Amniotic epithelial cell (primary cell): ENCODE results near the gene GYPC.
"Not testable (repeated sequence)": the region's sequence is repeated elsewhere in the genome, so short reads cannot be mapped to it uniquely, and the experiment has no call there.

ENCODE experiments used
- DNase-seq: peaks from one replicate; pipeline ENCODE4 v3.0.0-alpha.2; 2010; ENCODE audit warnings: low read depth

GYPC gene

DNA sequence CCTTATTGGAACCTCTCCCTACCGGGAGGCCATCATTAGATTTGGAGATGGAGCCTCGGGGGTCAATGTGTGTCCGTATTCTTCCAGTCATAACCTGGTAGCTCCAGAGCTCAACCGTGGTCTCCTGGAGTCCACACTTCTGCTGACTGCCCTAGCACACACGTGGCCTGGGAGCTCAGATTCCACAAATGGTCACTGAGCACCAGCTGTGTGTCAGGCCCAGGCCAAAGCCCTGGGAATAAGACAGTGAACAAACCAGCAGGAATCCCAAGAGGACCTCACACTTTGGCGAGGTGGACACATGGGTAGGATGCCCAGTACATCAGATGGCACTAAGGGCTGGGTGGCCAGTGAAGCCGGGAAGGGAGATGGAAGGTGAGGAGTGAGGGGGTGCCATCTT lies 15.5 kb downstream of the GYPC start:
- DNase-seq: no peak

GRCh38 chr2:126672980-126673605 lies 17.1 kb downstream of the GYPC start:
- DNase-seq: no peak

DNA sequence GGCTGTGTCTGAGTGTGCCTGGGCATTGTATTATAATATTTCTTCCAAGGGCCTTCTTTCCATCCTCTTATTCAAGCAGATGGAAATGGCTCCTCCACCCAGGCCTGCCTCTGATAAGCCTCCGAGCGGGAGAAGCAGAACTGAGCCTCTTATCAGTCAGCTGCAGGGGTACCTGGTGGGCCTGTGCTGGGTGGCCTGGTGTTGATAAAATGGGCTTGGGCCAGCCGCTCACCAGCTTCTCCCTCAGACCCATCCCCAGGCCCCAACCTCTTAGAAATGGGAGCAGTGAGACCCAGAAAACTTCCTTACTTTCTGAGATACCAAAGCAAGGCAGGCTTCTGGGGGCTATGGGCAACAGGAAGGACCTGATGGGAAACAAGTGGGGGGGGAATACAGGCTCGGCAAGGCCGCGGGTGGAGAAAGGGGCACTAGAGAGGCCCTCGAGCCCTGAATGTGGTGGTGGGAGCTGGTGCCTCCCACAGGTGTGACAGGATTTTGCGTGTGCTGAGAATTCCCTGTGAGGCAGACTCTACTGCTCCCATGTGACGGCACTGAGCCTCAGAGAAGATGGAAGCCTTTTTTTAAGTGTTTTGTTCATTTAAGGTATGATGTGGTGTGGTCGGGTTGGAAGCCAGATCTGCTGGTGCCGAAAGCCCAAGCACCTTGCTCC lies 18.3 kb downstream of the GYPC start:
- DNase-seq: no peak

DNA sequence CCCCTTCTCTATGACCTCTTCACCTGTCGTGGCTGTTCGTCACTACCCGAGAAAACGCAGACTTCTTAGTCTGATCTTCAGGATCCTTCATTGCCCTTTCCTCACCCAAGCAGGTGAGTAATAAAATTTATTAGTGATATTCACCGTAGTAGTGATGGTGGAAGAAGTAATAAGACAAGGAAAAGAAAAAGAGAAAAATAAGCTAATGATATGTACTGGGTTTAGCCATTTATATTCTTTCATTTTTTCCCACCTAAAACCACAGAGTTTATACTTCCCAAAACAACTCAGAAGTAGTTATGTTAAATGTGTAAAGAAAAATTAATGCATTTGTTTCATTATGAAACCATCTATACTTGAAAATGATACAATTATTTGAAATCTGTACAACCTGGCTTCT lies 19.7 kb downstream of the GYPC start:
- DNase-seq: no peak

DNA sequence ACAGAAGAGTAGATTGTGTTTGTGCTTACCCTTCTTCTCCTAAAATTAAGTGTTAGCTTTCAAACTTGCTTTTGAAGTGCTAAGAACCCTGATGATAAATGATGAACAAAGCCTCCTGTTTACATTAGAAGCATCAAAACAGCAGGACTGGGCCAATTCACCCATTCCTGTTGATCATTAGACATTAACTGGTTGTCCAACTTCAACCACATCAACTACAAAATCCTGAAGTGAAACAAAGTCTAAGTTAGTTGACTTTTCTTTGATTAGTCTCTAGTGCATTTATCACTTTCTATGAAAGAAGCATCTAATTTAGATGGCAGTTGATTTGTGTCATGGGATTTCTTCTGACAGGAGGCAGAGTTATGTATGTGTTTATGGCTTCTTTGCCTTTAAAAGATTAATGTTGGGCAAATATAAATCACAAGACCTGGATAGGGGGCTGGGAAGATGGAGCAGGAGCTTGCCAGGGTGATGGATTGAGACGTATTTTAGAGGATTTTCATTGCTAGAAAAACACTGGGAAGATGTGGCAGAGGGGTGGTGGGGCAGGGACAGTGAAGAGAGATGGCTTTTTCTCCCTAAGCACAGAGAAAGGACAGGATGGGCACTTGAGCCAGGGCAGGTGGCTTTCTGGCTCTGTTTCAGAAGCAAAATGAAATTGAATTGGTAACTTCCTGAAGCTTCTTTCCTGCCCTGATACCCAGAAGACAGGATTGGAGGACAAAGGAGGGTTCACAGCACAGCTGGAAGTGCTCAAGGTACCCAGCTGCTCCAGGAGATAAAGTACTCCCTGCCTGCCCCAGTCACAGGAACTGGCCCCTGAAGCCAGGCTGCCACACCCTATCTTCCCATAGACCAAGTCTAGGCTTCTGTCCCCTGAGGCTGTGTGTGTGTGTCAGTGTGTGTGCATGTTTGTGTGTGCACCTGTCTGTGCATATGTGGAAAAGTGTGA lies 20.5 kb downstream of the GYPC start:
- DNase-seq: no peak

- DNase-seq: no peak
These were observed 21.2 kb downstream of the GYPC start for GRCh38 chr2:126677176-126677538.

DNA sequence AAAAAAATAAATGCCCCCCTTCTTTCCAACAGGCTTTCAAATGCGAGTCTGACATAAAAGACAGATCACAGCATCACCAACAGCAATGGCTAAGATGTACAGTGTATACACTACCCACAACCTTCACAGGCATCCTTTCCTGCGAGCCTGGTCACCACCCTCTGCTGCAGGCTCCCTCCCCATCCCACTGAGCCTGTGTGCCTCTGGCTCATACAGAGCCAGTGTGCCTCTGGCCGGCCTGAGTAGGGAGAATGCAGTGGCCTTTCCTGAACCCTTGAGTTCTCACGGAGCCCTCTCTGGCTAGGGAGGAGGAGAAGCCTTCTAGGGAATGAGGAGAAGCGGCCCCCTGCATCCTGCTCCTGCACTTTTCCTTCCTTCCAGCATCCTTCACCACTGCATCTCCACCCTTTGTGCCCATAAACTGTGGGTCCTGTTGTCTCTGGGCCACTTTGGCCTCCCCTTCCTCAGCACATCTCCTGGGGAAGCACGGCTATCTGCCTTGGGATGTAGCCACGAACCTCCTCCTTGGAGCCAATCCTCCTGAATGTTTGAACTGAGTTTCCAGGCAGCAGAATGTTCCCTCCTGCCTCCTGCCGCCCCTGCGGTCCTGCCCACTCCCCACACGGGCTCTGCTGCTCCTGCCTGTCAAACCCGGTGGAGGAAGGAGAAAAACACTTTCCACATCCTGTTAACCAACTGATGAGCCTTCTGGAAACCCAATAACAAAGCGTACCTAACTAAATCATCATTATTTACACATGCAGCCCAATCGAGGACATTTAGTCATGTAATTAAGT lies 22.5 kb downstream of the GYPC start:
- no peak for DNase-seq

- no peak for DNase-seq
These were observed 23.2 kb downstream of the GYPC start for GRCh38 chr2:126679094-126679713.

DNA sequence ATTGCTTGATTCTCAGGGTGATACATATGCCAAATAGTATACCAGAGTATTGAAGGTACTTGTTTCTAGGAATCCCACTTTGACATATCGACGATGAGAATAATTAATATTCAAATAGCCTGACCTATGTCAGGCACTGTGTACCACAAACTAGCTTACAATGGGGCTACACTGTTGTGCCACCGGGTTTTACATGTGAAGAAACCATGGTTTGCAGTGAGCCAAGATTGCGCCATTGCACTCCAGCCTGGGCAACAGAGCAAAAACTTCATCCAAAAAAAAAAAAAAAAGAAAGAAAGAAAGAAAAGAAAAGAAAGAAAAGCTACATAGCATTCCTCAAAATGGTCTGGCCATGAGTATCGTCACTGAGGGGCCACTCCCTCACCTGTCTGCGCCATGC lies 25.5 kb downstream of the GYPC start:
- no peak for DNase-seq

GRCh38 chr2:126685629-126686028 lies 29.7 kb downstream of the GYPC start:
- DNase-seq: no peak

DNA sequence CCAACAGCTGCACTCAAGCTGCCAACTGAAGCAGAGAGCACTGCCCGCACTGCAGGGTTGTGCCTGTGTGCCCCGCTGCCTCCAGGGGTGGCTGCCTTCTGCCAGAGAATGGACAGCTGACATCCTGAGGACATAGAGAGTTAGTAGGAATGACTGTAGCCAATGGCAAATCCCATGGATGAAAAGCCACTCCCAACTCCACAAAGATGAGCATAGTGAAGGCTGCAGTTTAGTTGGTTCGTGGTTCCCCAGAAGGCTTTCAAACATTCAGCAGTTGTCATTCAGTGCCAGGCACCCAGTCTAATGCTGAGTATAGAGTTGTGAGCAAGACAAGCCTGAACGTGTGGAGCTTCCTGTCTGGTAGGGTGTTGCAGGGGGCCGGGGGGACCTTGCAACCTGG lies 30.3 kb downstream of the GYPC start:
- DNase-seq: no peak

GRCh38 chr2:126686841-126687485 lies 31.0 kb downstream of the GYPC start:
- DNase-seq: no peak

GRCh38 chr2:126687503-126687902 lies 31.5 kb downstream of the GYPC start:
- DNase-seq: no peak

DNA sequence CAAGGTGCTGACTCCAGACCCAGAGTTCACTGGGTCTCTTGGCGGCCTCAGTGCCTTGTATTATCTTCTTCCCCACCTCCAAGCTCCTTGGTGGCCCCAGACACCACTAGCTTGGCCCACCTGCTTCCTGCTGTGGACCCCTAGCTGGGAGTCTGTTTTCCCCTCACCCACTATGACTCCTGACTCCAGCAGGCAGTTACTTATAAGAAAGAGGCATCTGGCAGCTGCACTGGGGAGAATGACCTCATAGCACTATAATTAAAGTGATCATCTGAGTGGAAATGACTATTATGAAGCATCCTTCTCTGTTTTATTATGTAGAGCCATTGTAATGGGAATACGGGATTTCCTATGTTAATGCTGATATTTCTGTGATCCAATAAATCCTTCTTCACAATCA lies 32.6 kb downstream of the GYPC start:
- DNase-seq: not testable (repeated sequence)

DNA sequence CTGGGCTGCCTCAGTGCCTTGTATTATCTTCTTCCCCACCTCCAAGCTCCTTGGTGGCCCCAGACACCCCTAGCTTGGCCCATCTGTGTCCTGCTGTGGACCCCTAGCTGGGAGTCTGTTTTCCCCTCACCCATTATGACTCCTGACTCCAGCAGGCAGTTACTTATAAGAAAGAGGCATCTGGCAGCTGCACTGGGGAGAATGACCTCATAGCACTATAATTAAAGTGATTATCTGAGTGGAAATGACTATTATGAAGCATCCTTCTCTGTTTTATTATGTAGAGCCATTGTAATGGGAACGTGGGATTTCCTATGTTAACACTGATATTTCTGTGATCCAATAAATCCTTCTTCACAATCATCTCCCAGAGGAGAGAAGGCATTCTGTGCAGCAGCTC lies 36.3 kb downstream of the GYPC start:
- not testable (repeated sequence) for DNase-seq

- DNase-seq: not testable (repeated sequence)
These were observed 37.1 kb downstream of the GYPC start for GRCh38 chr2:126692934-126693592.

- DNase-seq: no peak
These were observed 40.9 kb downstream of the GYPC start for GRCh38 chr2:126696644-126697520.

- no peak for DNase-seq
These were observed 42.4 kb downstream of the GYPC start for GRCh38 chr2:126698376-126698775.

DNA sequence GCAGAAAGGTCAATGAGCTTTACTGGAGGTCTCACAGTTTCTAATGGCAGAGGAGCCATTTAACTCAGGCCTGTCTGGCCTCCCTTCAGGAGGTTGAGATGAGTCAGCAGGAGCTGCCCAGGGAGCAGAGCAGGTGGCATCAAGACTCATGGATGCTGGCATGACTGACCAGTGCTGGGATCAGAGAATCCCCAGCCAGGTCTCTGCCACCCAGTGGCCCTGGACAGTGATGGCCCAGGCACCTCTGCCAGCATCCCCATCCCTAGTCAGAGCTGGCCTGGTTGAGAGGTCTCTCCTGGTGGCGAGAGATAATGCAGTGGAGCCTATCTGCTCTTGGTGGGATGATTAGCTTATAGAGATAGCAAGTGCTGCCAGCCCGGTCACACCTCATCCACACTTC lies 43.1 kb downstream of the GYPC start:
- DNase-seq: no peak
